K562 (cell line): ENCODE measurements around the gene BSCL2. TPM values are rescaled to one million over a fixed set of nuclear protein-coding genes. Genes with fewer than 3 reads are reported as not detected.
A peak's percentile ranks its signal among the peaks of the same experiment; 100 is the strongest.

ENCODE experiments used
- ARHGAP35 ChIP-seq: fragments of 450-650 bp; IDR thresholded peaks from 2 replicates; pipeline ENCODE4 v1.6.1; 2018; ENCODE audit not compliant: partially characterized antibody
- ATF3 ChIP-seq, 2 experiments: fragments of 450-650 bp in 1 of 2; sonication (generic) in 1 of 2; formaldehyde crosslinking in 1 of 2; IDR thresholded peaks in 1 of 2; conservative IDR thresholded peaks in 1 of 2; 2 replicates each; pipeline versions ENCODE4 v1.6.1 to v1.8.1; 2016 to 2023; ENCODE audit warnings: mild to moderate bottlenecking in 2 of 2, moderate library complexity in 2 of 2, inconsistent platforms in 1 of 2, missing genetic modification reagents in 1 of 2
- CUX1 ChIP-seq: fragments of 200-800 bp; sonication (Bioruptor generic); IDR thresholded peaks from 2 replicates; pipeline ENCODE4 v1.6.1; 2016; ENCODE audit warnings: missing genetic modification characterization, missing compliant biosample characterization
- DDX20 ChIP-seq: fragments of 450-650 bp; IDR thresholded peaks from 2 replicates; pipeline ENCODE4 v1.6.1; 2016; ENCODE audit warnings: missing genetic modification characterization, low read depth, mild to moderate bottlenecking, missing compliant biosample characterization, moderate library complexity
- GABPB1 ChIP-seq: sonication (generic); formaldehyde crosslinking; IDR thresholded peaks from 2 replicates; pipeline ENCODE4 v1.8.0; 2022; ENCODE audit warnings: mild to moderate bottlenecking, missing genetic modification reagents
- HDAC8 ChIP-seq: fragments of 450-650 bp; IDR thresholded peaks from 2 replicates; pipeline ENCODE4 v1.6.1; 2016; ENCODE audit warnings: mild to moderate bottlenecking, missing genetic modification characterization, moderate library complexity, missing compliant biosample characterization
- HNRNPL ChIP-seq: fragments of 200-400 bp; formaldehyde crosslinking; IDR thresholded peaks from 2 replicates; pipeline ENCODE4 v1.6.1; 2017; ENCODE audit warnings: low read depth, mild to moderate bottlenecking, low read length
- HNRNPLL ChIP-seq: fragments of 200-400 bp; formaldehyde crosslinking; IDR thresholded peaks from 2 replicates; pipeline ENCODE4 v1.6.1; 2017; ENCODE audit warnings: low read length, low read depth, mild to moderate bottlenecking; ENCODE audit not compliant: poor library complexity, severe bottlenecking
- HSF4 ChIP-seq: fragments of 250-450 bp; sonication (Bioruptor Pico); IDR thresholded peaks from 2 replicates; pipeline ENCODE4 v2.1.2; 2022; ENCODE audit warnings: mild to moderate bottlenecking, moderate library complexity, borderline replicate concordance
- KDM4B ChIP-seq, 2 experiments: fragments of 450-650 bp in 1 of 2; sonication (generic) in 1 of 2; IDR thresholded peaks; 2 replicates each; pipeline ENCODE4 v1.6.1; 2016 to 2017; ENCODE audit warnings: borderline replicate concordance in 2 of 2, antibody characterized with exemption in 1 of 2, low read depth in 1 of 2, mild to moderate bottlenecking in 1 of 2
- KLF13 ChIP-seq: fragments of 450-650 bp; IDR thresholded peaks from 2 replicates; pipeline ENCODE4 v1.6.1; 2016; ENCODE audit warnings: missing genetic modification characterization, low read depth, mild to moderate bottlenecking, missing compliant biosample characterization, moderate library complexity, borderline replicate concordance
- PHF8 ChIP-seq: fragments of 200-600 bp; sonication (generic); IDR thresholded peaks from 2 replicates; pipeline ENCODE4 v1.6.1; 2012; ENCODE audit warnings: mixed run types, mild to moderate bottlenecking, inconsistent platforms, low read length, moderate library complexity, borderline replicate concordance
- POLR2G ChIP-seq: fragments of 200-400 bp; formaldehyde crosslinking; IDR thresholded peaks from 2 replicates; pipeline ENCODE4 v1.6.1; 2017; ENCODE audit warnings: low read depth, mild to moderate bottlenecking, antibody characterized with exemption, low read length, moderate library complexity
- RAD51 ChIP-seq: fragments of 450-650 bp; IDR thresholded peaks from 2 replicates; pipeline ENCODE4 v1.7.1; 2016; ENCODE audit warnings: low read depth, mild to moderate bottlenecking, borderline replicate concordance
- RBM17 ChIP-seq: fragments of 200-400 bp; formaldehyde crosslinking; IDR thresholded peaks from 2 replicates; pipeline ENCODE4 v1.6.1; 2017; ENCODE audit warnings: low read depth, mild to moderate bottlenecking, low read length, borderline replicate concordance
- SMAD3 ChIP-seq: fragments of 450-650 bp; formaldehyde crosslinking; conservative IDR thresholded peaks from 2 replicates; pipeline ENCODE4 v1.4.0; 2020; ENCODE audit warnings: mild to moderate bottlenecking
- U2AF2 ChIP-seq: fragments of 200-400 bp; formaldehyde crosslinking; optimal IDR thresholded peaks from 2 replicates; pipeline ENCODE3; 2017; ENCODE audit warnings: low read depth, mild to moderate bottlenecking, low read length
- ZNF274 ChIP-seq: IDR thresholded peaks from 2 replicates; pipeline ENCODE4 v1.6.1; 2011; ENCODE audit warnings: low read depth, mild to moderate bottlenecking, low read length, moderate library complexity, borderline replicate concordance
- ZNF436 ChIP-seq: fragments of 250-450, 450-650 bp; sonication (Bioruptor Pico); formaldehyde crosslinking; IDR thresholded peaks from 2 replicates; pipeline ENCODE4 v1.7.0; 2020; ENCODE audit warnings: mild to moderate bottlenecking
- ZNF445 ChIP-seq: fragments of 250-450 bp; sonication (Bioruptor Pico); IDR thresholded peaks from 2 replicates; pipeline ENCODE4 v1.4.0; 2020; ENCODE audit warnings: low read depth, mild to moderate bottlenecking, moderate library complexity
- ZZZ3 ChIP-seq: fragments of 450-650 bp; IDR thresholded peaks from 2 replicates; pipeline ENCODE4 v1.6.1; 2016; ENCODE audit warnings: antibody characterized with exemption, mild to moderate bottlenecking, moderate library complexity
- polyA plus RNA-seq, 8 experiments: library from polyadenylated mRNA; depleted of rRNA in 4 of 8; stranded (reverse) in 5 of 8; unstranded in 3 of 8; fragments of >200 nt; fragmentation: Nextera tagmentation in 2 of 8; fragmentation: Illumina TruSeq in 1 of 8; extraction: Ambion mirVana in 2 of 8; extraction: Trizol in 1 of 8; gene quantifications; 2 replicates each; pipeline versions ENCODE4 v1.2.1 to v1.2.3, GENCODE V29; 2011 to 2014; ENCODE audit warnings: inconsistent platforms in 1 of 8, missing spikeins in 1 of 8
- total RNA-seq, 7 experiments: library from RNA; depleted of rRNA in 6 of 7; stranded (reverse); fragments of >200 nt in 6 of 7; fragmentation: Illumina TruSeq in 2 of 7; extraction: Trizol in 2 of 7; gene quantifications; 2 replicates each; pipeline versions ENCODE4 v1.2.1 to v1.2.3, GENCODE V29; 2011 to 2021; ENCODE audit warnings: low replicate concordance in 1 of 7

The BSCL2 gene
- total and polyA plus RNA-seq, 9 of the 15 experiments (the other 6 are each of a cell fraction or from before 2014, with no cell fraction given) = 18.9 to 51.7 (median 35.2) TPM

GRCh38 chr11:62687508-62688396, 19.5 kb downstream of the BSCL2 start (continued):
- no peak for TF ChIP-seq HSF4 (CRISPR knock-in tag)
- no peak for TF ChIP-seq ARHGAP35
- no peak for TF ChIP-seq RBM17
- TF ChIP-seq PHF8 = no peak
- no peak for TF ChIP-seq U2AF2
- TF ChIP-seq ATF3 (IDR thresholded peaks at IDR 0.05) = no peak
- no peak for TF ChIP-seq ATF3 (CRISPR knock-in tag; conservative IDR thresholded peaks at IDR 0.05)
- TF ChIP-seq HDAC8 (tag) = no peak
- TF ChIP-seq KLF13 (tag) = no peak
- no peak for TF ChIP-seq SMAD3 (CRISPR knock-in tag)
- TF ChIP-seq ZNF436 (CRISPR knock-in tag) = no peak
- TF ChIP-seq POLR2G = peak; percentile 69
- TF ChIP-seq HNRNPL = peak; percentile 44; the same call in 1 of the 2 replicates
- TF ChIP-seq ZNF274 = no peak
- 0 out of 2 replicates have a peak, but pooled peaks have one; percentile 16 for TF ChIP-seq GABPB1 (CRISPR knock-in tag)
- TF ChIP-seq ZNF445 (CRISPR knock-in tag) = no peak
- TF ChIP-seq CUX1 (CRISPR knock-in tag) = no peak
- no peak for TF ChIP-seq DDX20 (tag)
- TF ChIP-seq HNRNPLL = no peak
- TF ChIP-seq KDM4B (IDR thresholded peaks at IDR 0.05; ENCODE audit: borderline replicate concordance in 2 of 2, low read depth in 1 of 2) = no peak
- TF ChIP-seq RAD51 = no peak
- no peak for TF ChIP-seq ZZZ3
